HG02759 (cell line): ENCODE data around the gene SLC10A7.

ENCODE experiments used
- ATAC-seq: cut with Tn5 transposase; IDR thresholded peaks from one replicate; pipeline ENCODE4 v1.9.1; 2021; ENCODE audit warnings: mild to moderate bottlenecking, moderate library complexity; ENCODE audit not compliant: unreplicated experiment

SLC10A7 gene, protein sequence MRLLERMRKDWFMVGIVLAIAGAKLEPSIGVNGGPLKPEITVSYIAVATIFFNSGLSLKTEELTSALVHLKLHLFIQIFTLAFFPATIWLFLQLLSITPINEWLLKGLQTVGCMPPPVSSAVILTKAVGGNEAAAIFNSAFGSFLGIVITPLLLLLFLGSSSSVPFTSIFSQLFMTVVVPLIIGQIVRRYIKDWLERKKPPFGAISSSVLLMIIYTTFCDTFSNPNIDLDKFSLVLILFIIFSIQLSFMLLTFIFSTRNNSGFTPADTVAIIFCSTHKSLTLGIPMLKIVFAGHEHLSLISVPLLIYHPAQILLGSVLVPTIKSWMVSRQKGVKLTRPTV

DNA sequence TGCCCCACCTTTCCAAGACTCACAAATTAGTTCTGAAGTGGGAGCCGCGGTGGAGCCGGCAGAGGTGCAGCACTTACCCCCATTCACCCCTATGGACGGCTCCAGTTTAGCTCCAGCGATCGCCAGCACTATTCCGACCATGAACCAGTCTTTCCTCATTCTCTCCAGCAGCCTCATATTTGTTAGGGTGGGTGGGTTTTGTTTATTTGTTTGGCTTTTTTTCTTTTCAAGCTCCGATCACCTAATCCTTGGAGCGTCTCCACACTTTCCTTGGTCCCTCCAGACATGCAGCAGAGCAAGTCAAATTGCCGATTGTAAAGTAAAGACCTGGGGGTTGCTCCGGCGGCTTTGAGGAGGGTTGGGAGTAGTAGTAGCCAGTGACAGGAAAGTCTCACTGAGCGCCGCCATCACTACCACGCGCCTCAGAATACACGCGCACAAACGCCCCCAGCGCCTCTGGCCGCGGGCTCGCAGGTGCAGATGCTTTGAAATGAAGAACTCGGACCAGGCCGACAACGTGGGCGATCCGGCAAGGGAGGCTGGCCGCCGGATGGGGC is at the start of gene SLC10A7:
TSS of gene SLC10A7 (minus strand) at position 400 of the 557 bp plus-strand sequence. CDS start at position 177, 223 bp downstream.
- ATAC-seq = peak; percentile 84

DNA sequence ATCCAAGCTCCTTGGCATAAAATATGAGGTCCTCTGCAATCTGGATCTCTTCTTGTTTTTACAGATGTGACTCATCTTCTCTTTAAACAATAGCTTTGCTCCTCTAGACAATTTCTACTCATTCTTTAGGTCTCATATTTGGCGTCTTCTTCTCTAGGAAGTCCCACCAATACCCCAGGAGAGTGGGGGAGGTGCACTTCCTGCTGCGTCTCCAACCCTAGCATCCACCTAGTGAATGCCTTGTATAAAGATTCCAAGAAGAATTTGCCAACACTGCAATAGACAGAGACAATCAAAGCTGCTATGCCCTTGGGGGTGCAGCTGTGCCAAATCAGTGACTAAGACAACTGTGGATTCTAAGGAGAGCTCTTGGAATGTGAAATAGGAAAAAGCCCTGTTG is 45.7 kb upstream of the SLC10A7 start:
- no peak for ATAC-seq

DNA sequence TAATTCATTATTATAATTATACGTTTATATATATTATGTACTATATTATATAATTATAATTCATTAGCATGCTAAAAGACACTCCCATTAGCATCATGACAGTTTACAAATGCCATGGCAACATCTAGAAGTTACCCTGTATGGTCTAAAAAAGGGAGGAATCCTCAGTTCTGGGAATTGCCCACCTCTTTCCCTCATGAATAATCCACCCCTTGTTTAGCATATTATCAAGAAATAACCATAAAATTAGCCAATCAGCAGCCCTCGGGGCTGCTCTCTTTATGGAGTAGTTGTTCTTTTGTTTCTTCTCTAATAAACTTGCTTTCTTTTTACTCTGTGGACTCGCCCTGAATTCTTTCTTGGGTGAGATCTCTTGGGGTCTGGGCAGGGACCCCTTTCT is 42.8 kb upstream of the SLC10A7 start:
- no peak for ATAC-seq

DNA sequence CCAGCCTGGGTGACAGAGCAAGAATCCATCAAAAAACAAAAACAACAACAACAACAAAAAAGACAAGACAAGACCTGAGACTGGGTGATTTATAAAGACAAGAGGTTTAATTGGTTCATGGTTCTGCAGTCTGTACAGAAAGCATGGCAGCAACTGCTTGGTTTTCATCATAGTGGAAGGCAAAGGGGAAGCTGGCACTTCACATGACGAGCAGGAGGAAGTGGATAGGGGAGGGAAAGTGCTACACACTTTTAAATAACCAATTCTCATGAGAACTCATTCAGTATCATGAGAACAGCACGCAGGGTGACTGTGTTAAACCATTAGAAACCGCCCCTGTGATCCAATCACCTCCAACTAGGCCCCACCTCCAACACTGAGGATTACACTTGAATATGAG is 28.4 kb upstream of the SLC10A7 start:
- ATAC-seq = no peak

DNA sequence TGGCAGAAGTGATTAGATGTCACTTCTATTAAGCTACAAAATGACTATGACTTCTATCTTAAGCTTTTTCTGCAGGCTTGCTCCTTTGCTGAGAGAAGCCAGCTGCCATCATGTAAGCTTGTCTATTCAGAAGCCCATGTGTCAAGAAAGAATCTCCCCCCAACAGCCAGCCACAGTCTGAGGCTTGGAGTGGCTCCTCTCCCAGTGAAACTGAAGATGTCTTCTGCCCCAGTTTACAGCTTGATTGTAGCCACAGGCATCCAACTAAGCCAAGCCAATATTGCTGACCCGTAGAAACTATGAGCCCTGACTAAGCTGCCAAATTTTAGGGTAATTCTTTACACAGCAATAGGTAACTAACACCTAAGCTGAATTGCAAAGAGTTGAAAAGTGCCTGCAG is 26.7 kb upstream of the SLC10A7 start:
- ATAC-seq = no peak

DNA sequence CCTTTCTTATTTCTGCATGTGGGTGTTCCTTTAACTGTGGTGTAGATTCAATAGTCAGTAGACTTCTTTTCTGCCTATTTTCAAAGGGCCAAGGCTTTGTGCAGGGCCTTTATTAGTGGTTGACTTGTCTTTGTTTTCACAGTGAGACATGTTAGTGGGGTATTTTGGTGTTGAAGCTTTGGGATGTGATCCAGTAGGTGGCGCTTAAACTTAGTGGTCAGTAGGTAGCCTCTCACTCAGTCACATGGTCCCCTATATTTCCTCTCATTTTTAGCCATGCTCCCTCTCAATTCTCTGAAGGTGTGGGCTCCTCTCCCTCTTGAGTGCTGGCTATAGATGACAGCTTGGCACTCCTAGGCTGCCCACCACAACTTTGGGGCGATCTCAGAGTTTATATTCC is 23.4 kb upstream of the SLC10A7 start:
- ATAC-seq = no peak

DNA sequence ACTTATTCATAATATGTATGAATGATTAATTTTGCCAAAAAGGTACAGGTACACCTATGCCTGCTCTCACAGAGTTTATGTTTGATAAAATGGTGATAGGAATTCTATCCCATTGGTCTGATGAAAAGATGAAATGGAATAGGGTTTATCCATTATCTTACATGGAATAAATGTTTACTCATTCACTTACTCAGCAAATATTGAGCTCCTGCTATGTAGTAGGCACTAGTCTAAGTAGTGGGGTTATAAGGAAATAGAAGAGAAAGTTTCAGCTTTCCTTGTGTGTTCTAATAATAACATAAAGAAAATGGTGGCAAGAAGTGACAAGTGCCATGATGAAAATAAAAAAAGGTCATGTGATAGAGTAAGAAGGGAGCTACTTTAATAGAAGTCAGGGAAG is 12.4 kb upstream of the SLC10A7 start:
- ATAC-seq = no peak

DNA sequence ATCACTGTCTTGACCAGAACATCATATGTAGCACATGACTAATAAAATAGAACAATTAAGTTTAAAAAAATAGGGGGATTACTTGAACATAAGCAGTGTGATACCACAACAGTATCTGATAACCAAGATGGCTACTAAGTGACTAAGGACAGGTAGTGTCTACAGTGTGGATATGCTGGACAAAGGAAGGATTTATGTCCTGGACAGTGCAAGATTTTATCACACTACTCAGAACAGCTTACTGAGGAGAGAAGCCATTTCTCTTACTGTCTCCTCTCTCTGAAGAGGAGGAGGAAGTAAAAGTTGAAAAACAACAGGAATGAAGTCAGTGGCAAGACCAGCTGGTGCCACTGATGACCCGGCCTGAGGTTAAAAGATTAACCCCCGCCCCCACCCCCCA is 4.0 kb upstream of the SLC10A7 start:
- ATAC-seq = no peak

DNA sequence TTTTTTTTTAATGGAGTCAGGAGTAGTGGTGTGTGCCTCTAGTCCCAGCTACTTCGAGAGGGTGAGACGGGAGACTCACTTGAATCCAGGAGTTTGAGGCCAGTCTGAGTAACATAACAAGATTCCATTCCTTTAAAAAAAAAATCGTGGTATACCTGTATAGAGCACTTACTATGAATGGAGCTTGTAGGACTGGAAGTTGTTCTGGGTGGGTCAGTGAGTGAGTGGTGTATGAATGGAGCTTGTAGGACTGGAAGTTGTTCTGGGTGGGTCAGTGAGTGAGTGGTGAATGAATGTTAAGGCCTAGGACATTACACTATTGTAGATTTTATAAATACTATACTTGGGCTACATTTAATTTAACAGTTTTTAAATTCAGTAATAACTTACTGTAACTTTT is 2.9 kb upstream of the SLC10A7 start:
- no peak for ATAC-seq

DNA sequence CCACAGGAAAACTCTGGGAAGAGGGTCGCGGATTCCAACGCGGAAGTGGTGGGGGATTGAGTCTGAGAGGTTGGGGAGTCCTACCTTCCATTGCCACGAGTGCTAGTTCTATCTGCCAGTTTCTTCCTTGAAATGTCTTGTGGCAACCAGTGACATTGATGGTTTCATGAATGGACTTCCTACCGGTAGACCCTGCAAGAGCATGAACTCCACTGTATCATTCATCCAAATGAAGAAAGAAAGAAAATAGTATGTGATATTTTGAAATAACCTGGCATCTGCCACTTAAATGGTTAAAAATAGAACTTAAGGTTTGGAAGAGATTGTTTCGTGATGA is 1.1 kb upstream of the SLC10A7 start:
- ATAC-seq = peak; percentile 22

DNA sequence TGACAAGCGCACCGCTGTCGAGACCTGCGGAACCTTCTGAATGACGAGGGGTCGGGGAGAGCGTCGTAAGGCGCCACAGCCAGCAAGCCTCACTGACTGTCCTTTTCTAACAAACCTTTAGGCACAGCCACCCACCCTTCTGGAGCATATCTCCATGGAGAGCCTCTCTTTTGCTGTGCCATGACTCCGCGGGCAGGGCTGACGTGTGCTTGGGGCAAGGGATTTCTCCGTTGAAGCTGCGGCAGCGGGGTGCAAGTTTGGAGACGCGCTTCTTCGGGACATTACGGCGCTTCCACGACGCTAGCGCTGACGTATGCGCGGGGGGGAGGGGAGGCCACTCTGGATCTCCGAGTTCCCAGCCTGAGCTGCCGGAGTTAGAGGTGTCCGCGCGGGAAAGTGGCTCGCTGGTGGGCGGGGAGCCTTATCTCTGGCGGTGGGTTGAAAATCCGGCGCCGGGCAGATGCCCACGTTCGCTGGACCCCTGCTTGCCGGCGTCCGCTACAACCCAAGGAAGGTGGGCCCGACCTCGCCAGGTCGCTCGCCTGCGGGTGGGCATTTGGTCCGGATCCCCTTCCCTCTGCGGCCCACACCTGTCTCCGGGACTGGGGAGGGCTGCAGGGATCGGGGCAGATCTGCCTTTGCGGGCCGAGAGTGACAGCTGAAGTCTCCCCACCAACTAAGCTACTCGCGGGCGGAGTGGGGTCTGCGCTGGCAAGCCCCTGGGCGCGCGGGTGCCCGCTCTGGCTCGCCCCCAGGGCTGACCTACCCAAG is 543 bp upstream of the SLC10A7 start:
- peak; percentile 81 for ATAC-seq

DNA sequence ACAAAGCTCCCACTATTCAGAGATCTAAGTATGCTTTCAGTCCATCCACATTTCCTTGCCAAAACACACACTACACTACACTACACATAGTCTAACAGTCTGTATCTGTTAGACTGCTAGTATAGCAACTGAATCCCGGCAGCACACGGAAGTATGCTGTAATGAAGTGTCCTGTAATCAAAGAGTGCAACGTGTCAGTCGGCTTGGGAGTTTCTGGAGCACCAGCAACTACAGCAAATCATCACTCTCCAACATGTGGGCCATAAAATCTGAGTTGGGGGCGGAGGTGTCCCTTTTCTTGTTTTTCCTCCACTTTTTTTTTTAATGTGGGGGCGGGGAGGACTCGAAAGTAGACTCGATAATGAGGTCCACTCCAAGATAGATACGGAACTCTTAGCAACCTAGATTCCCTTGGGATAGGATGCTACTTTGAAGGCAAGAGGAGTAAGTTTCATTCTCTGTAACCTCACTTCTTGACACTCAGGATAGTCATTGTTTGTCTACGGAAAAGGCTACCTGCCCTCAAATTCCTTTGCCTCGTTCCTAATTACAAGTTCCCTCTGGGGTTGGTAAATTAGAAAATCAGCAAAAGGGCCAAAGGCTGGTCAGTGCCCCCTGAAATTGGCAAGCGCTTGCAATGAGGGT is 722 bp downstream of the SLC10A7 start:
- peak; percentile 34 for ATAC-seq

DNA sequence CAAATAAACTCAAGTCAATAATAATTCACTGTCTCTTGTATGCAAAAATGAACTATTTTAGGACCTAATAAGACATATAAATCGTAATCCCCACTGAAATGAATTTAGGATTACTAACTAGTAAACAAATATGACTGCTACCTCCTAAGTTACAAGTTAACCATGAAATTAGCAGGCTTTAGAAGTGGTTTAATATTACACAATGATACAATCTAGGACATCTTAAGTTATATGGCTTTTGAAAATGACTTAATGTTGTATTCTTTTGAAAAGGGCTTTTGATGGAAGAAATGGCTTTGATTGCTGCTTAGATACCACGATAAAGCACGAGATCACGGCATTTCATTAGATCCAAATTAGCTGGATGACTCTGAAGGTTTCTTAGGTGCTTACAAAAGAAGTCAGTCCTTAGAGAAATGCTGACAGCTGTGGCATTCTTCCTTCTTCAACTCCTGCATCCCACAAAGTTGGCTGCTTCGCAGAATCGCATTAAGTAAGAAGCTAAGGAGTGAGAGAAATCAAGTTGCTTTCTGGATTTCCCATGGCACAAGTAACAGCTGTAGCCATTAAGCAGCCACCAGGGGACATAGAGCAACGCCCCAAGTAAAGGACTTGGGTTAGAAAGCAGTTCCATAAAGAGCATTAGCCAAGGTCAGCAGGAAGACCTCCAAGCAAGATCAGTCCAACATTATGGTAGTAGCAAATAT is 6.9 kb downstream of the SLC10A7 start:
- ATAC-seq = no peak

DNA sequence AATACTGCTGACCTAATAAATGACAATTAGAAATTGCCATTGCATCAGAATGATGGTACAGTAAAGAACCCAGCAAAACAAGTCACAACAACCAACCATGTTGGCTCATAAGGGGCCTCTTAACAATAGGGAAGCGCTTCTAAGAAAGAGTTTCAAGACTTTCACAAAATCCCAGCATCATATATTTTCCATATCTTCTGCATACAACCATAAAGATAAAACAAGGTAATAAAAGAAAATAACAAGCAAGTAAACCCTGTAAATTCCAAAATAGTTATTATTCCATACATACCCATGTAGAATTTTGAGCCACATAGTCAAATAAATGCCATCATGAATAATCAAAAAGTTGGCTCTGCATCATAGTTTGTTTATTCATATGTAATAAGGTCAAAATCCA is 8.2 kb downstream of the SLC10A7 start:
- no peak for ATAC-seq

DNA sequence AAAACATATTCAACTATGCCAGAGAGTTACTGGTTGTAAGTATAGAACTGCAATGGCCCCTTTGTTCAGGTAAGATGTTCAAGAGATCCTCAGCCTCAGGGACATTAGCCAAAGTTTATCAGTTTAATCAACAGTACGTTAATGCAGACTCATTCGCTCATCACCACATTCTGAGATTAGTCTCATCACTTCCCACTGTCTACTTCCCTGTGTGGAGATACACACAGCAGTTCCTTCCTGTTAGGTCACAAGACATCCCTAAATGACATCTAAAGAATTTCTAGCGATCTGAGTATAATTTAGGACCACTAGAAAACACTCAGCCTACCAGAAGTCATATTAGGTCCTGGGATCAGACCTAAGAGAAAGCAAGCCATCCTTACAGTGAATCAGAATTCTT is 10.4 kb downstream of the SLC10A7 start:
- ATAC-seq = no peak

DNA sequence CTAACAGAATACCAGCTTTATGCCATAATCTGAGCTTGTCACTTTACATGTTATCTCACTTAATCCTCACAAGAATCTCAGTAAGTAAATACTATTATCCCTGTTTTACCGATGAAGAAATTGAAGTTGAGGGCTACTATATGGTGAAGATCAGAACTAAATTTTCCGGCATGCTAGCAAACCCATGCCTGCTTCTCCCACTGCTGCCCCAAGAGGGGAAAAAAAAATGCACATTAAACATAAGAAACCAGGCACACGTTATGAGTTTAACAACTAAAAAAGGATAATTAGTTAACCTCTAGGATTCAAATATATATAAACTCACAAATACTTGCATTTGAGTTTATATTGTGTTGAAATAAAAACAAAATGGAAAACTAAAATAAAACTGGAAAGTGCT is 10.8 kb downstream of the SLC10A7 start:
- ATAC-seq = no peak

DNA sequence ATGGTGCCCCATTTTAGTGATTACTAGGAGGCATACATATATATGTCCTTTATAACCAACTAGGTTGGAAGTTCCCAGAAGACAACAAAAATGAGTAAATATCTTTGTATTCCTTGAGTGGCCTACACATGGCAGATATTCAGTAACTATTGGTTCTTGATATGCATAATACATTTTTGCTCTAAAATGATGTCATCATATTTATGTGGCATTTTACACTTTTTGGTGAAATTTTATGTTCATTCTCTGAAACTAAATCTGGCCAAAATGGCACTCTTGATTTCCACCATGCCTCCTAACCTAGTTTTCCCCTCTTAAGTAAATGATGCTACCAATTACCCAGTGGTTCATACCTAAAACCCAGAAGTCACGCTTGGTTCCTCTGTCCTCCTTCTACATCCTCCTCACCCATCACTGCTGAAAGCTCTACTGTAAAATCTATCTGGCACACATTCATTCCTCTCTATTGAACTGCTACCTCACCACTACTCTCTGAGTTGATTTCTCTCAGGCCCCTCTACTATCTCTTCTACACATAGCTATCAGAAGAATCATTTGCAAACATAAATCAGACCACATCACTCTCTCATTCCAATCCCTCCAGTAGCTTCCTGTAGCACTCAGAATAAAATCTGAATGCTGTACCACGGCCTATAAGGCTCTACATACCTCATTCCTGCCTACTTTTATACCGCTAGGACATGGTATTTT is 13.4 kb downstream of the SLC10A7 start:
- ATAC-seq = no peak

DNA sequence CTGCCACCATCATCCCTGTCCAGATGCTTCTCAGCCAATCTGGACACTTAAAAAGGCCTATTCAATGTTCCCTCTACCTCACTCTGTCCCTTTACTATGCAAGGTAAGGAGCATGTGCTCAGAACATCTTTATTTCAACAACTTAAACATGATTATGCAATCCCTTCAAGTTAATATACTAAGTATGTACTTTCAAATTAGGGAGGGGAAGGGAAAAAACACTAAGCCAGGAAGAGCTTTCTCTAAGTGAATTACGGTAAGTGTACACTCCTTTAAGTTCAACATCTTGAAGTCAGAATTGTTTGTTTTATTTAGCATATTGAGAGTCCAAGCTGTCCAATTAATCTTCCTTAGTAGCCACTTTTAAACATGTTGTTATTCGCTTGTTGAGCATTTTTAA is 14.1 kb downstream of the SLC10A7 start:
- ATAC-seq = no peak

DNA sequence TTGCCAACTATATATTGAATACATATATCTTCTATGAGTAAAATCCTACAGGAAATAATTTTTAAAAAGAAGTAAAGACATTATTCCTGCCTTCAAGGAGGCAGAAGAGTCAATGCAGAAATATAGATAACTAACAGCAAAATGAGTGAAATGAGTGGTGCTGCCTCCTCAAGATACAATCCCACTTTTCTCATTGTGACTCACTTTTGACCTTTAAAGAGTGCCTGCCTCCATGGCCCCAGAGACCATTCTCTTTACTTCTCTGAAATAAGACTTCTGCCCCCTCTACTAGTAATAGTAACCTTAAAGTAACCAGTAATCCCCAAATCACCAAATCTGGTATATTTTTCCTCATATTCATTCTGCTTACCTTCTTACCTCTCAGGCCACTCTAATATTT is 15.5 kb downstream of the SLC10A7 start:
- ATAC-seq = no peak

DNA sequence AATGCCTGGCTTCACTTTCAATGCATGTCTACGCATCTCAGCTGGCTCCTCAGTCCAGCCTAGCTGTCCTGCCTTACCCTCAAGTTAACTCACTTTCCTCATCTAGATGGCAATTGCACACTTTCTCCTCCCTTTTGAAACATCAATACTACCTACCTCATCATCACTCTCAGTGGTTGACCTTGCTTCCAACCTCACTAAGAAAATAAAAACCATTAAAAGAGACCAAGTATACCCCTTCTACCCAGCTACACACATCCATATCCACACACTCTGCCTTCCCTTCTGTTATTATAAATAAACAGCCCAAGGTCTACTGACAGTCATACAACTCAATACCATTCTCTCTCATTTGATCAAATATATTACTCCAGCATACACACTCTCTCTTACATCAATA is 21.5 kb downstream of the SLC10A7 start:
- no peak for ATAC-seq

DNA sequence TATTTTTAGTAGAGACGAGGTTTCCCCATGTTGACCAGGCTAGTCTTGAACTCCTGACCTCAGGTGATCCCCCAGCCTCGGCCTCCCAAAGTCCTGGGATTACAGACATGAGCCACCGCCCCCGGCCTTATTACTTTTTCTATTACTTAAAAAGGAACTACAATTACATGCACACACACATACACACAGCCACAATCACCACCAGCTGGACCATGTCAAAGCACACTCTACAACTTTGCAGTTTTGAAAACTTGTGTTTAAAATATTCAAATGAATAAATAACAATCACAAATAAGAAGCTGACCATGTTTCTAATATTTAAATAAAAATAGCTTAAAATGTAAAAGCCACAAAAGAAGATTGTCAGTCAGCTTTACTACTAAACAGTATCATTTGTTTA is 23.4 kb downstream of the SLC10A7 start:
- ATAC-seq = no peak
